ENCODE measurements around the gene LAMB1. TPM values are rescaled to one million over a fixed set of nuclear protein-coding genes. Genes with fewer than 3 reads are reported as not detected.
A peak's percentile ranks its signal among the peaks of the same experiment; 100 is the strongest.

LAMB1 gene
- total and polyA plus RNA-seq, 2 of the 13 experiments (the other 11 are each of a cell fraction or from before 2014, with no cell fraction given) = 109 to 124 TPM

DNA sequence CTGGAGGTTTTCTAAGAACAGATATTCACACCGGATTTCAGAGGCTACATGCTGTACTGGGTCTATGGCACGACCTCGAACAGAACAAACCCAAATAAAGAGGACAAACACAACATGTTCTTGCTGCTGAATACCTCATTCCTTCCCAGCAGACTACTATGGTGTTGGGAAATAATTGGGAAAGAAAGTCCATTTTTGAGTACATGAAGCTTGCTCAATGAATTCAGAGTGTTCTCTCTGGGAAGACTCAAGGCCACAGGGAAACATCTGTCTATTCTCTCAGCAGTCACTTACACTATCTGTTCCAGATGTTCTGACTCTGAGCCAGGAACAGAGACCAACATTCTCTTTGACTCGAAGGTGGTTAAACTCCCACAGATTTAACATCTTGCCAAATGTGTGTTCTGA is 30.9 kb downstream of the LAMB1 start (continued):
- TF ChIP-seq KLF13 (CRISPR knock-in tag; IDR thresholded peaks at IDR 0.05) = no peak
- TF ChIP-seq ZNF619 (CRISPR knock-in tag; IDR thresholded peaks at IDR 0.05) = no peak
- TF ChIP-seq MED1 (CRISPR knock-in tag; IDR thresholded peaks at IDR 0.05) = peak; percentile 58
- TF ChIP-seq GTF2F1 (IDR thresholded peaks at IDR 0.05; ENCODE audit: low read length) = no peak
- TF ChIP-seq, protein P1, sequence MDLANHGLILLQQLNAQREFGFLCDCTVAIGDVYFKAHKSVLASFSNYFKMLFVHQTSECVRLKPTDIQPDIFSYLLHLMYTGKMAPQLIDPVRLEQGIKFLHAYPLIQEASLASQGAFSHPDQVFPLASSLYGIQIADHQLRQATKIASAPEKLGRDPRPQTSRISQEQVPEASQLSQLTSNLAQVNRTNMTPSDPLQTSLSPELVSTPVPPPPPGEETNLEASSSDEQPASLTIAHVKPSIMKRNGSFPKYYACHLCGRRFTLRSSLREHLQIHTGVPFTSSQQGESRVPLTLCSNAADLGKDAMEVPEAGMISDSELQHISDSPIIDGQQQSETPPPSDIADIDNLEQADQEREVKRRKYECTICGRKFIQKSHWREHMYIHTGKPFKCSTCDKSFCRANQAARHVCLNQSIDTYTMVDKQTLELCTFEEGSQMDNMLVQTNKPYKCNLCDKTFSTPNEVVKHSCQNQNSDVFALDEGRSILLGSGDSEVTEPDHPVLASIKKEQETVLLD (CRISPR knock-in tag; IDR thresholded peaks at IDR 0.05; ENCODE audit: low read depth) = no peak
- no peak for TF ChIP-seq MAFG (CRISPR knock-in tag; IDR thresholded peaks at IDR 0.05)
- TF ChIP-seq SALL2 (CRISPR knock-in tag; IDR thresholded peaks at IDR 0.05) = no peak
- TF ChIP-seq NFIC (IDR thresholded peaks at IDR 0.05; ENCODE audit: low read length) = peak; percentile 57; the same call in 1 of the 2 replicates
- TF ChIP-seq, protein P2, sequence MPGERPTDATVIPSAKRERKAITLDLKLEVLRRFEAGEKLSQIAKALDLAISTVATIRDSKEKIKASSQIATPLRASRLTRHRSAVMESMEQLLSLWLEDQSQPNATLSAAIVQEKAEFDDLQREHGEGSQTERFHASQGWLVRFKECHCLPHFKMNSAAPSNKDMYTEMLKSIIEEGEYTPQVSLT (CRISPR knock-in tag; IDR thresholded peaks at IDR 0.05; ENCODE audit: borderline replicate concordance, low read depth) = no peak
- TF ChIP-seq HOXA7 (CRISPR knock-in tag; IDR thresholded peaks at IDR 0.05) = no peak
- TF ChIP-seq, protein P3, sequence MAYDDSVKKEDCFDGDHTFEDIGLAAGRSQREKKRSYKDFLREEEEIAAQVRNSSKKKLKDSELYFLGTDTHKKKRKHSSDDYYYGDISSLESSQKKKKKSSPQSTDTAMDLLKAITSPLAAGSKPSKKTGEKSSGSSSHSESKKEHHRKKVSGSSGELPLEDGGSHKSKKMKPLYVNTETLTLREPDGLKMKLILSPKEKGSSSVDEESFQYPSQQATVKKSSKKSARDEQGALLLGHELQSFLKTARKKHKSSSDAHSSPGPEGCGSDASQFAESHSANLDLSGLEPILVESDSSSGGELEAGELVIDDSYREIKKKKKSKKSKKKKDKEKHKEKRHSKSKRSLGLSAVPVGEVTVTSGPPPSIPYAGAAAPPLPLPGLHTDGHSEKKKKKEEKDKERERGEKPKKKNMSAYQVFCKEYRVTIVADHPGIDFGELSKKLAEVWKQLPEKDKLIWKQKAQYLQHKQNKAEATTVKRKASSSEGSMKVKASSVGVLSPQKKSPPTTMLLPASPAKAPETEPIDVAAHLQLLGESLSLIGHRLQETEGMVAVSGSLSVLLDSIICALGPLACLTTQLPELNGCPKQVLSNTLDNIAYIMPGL (CRISPR knock-in tag; IDR thresholded peaks at IDR 0.05; ENCODE audit: borderline replicate concordance in 1 of 2, low read depth in 1 of 2) = no peak
- TF ChIP-seq EZH2 (conservative IDR thresholded peaks at IDR 0.05; ENCODE audit: low read depth, low read length) = no peak
- TF ChIP-seq, protein P4, sequence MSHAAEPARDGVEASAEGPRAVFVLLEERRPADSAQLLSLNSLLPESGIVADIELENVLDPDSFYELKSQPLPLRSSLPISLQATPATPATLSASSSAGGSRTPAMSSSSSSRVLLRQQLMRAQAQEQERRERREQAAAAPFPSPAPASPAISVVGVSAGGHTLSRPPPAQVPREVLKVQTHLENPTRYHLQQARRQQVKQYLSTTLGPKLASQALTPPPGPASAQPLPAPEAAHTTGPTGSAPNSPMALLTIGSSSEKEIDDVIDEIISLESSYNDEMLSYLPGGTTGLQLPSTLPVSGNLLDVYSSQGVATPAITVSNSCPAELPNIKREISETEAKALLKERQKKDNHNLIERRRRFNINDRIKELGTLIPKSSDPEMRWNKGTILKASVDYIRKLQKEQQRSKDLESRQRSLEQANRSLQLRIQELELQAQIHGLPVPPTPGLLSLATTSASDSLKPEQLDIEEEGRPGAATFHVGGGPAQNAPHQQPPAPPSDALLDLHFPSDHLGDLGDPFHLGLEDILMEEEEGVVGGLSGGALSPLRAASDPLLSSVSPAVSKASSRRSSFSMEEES (CRISPR knock-in tag; IDR thresholded peaks at IDR 0.05) = 0 out of 2 replicates have a peak, but pooled peaks have one; percentile 18
- TF ChIP-seq, protein P5, sequence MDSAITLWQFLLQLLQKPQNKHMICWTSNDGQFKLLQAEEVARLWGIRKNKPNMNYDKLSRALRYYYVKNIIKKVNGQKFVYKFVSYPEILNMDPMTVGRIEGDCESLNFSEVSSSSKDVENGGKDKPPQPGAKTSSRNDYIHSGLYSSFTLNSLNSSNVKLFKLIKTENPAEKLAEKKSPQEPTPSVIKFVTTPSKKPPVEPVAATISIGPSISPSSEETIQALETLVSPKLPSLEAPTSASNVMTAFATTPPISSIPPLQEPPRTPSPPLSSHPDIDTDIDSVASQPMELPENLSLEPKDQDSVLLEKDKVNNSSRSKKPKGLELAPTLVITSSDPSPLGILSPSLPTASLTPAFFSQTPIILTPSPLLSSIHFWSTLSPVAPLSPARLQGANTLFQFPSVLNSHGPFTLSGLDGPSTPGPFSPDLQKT (CRISPR knock-in tag; IDR thresholded peaks at IDR 0.05; ENCODE audit: borderline replicate concordance) = no peak
- no peak for TF ChIP-seq ZNF564 (CRISPR knock-in tag; IDR thresholded peaks at IDR 0.05)
- no peak for TF ChIP-seq TBP (CRISPR knock-in tag; IDR thresholded peaks at IDR 0.05)
- no peak for TF ChIP-seq ZKSCAN1 (IDR thresholded peaks at IDR 0.05; ENCODE audit: low read length)
- TF ChIP-seq ZNF207 (IDR thresholded peaks at IDR 0.05; ENCODE audit: borderline replicate concordance) = no peak
- TF ChIP-seq ZNF24 (IDR thresholded peaks at IDR 0.05) = no peak
- TF ChIP-seq, protein P6, sequence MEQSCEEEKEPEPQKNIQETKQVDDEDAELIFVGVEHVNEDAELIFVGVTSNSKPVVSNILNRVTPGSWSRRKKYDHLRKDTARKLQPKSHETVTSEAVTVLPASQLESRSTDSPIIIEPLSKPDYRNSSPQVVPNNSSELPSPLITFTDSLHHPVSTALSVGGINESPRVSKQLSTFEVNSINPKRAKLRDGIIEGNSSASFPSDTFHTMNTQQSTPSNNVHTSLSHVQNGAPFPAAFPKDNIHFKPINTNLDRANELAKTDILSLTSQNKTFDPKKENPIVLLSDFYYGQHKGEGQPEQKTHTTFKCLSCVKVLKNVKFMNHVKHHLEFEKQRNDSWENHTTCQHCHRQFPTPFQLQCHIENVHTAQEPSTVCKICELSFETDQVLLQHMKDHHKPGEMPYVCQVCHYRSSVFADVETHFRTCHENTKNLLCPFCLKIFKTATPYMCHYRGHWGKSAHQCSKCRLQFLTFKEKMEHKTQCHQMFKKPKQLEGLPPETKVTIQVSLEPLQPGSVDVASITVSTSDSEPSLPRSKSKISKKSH (CRISPR knock-in tag; IDR thresholded peaks at IDR 0.05; ENCODE audit: borderline replicate concordance) = no peak
- no peak for TF ChIP-seq GABPA (IDR thresholded peaks at IDR 0.05; ENCODE audit: low read depth, low read length)
- TF ChIP-seq GABPA (CRISPR knock-in tag; IDR thresholded peaks at IDR 0.05; ENCODE audit: low read depth) = no peak
- TF ChIP-seq KLF16 (CRISPR knock-in tag; IDR thresholded peaks at IDR 0.05) = peak in 1 of 2 experiments; percentile 71; a peak in 2 of 4 replicates

All from HepG2 (cell line).